ENCODE measurements around the gene G2E3. TPM values are rescaled to one million over a fixed set of nuclear protein-coding genes. Genes with fewer than 3 reads are reported as not detected.
A peak's percentile ranks its signal among the peaks of the same experiment; 100 is the strongest.

G2E3 gene
- total RNA-seq, 2 donors from 2014 or later = 4.2 to 4.5 TPM

DNA sequence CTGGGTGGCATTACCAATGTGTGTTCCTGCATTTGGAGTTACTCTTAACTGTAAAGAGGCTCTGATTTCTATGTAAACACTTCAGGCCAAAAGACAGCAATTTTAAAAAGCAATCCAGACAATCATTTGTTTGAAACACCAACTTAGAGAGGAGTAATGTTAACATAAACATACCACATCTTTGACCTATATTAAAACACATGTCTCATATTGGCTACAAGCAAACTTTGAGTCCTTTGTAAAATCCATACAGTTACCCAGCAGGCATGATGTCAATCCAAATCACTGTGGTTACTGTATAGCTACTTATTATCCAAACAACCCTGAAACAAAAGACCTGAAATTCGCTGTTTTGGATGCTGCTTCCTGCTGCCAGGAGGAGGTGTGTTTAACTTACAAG is 7.5 kb upstream of the G2E3 start:
- no peaks in the 10 kb centered on the region for H3K4me1 ChIP-seq
- H3K4me3 ChIP-seq = no peak overlapping the region
- no peak overlapping the region for H3K27ac ChIP-seq
- no peak for DNase-seq (ENCODE audit: low spot score)
- TF ChIP-seq, protein P1, sequence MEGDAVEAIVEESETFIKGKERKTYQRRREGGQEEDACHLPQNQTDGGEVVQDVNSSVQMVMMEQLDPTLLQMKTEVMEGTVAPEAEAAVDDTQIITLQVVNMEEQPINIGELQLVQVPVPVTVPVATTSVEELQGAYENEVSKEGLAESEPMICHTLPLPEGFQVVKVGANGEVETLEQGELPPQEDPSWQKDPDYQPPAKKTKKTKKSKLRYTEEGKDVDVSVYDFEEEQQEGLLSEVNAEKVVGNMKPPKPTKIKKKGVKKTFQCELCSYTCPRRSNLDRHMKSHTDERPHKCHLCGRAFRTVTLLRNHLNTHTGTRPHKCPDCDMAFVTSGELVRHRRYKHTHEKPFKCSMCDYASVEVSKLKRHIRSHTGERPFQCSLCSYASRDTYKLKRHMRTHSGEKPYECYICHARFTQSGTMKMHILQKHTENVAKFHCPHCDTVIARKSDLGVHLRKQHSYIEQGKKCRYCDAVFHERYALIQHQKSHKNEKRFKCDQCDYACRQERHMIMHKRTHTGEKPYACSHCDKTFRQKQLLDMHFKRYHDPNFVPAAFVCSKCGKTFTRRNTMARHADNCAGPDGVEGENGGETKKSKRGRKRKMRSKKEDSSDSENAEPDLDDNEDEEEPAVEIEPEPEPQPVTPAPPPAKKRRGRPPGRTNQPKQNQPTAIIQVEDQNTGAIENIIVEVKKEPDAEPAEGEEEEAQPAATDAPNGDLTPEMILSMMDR (IDR thresholded peaks at IDR 0.05) = no peak
- H3K36me3 ChIP-seq = no peaks in the 10 kb centered on the region
- H3K27me3 ChIP-seq = no peaks in the 10 kb centered on the region
- no peaks in the 10 kb centered on the region for H3K9me3 ChIP-seq

DNA sequence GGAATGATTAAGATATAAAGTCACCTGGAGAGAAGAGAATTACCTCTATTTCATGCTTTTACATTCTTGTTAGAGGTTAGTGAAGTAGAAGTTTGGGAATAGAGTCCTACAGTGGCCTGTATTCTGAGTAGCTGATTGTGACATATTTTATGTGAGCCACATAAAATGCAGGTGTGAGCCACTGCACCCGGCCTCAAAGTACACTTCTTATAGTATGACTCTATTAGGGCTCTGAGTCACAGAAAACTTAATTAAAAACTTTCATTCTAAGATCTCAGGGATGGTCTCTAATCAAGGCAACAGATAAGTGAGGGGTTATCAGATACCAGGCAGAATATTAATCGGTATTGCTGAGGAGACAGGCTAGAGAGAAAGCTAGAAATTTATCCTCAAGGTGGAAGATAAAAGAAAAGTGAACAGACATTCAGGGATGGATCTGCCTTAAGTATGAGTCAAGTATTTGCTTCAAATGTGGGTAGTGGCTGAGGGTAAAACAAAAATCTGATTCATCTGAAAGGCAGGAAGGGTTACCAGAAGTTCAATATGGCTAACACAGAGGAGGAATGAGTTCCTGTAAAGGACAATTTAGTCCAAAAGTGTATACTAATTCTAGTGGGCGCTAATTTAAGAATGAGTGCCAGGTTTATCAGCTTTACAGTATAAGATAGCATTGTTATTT is 5.5 kb upstream of the G2E3 start:
- H3K27me3 ChIP-seq = no peaks in the 10 kb centered on the region
- no peaks in the 10 kb centered on the region for H3K4me1 ChIP-seq
- no peaks in the 10 kb centered on the region for H3K9me3 ChIP-seq
- no peaks in the 10 kb centered on the region for H3K36me3 ChIP-seq
- no peak overlapping the region for H3K27ac ChIP-seq
- DNase-seq (ENCODE audit: low spot score) = no peak
- TF ChIP-seq, protein P1 (IDR thresholded peaks at IDR 0.05) = no peak
- no peak overlapping the region for H3K4me3 ChIP-seq

DNA sequence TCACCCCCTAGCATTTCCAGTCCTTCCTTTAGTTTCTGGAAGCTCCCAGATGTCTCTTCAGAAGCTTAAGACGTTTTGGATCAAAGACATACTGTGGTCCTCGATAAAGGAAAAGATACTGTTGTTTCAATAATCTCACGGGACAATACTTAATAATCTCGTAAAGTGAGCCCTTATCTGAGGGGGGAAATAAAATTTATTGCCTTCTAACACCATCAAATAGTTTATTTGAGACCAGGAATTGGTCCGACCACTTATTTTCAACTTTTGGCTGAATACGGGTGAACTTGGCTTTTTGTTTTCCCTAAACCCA is 640 bp upstream of the G2E3 start:
- DNase-seq (ENCODE audit: low spot score) = no peak
- H3K9me3 ChIP-seq = no peaks in the 10 kb centered on the region
- H3K4me3 ChIP-seq = peak overlapping the region; percentile 73 to 78
- no peaks in the 10 kb centered on the region for H3K27me3 ChIP-seq
- H3K36me3 ChIP-seq = no peaks in the 10 kb centered on the region
- H3K4me1 ChIP-seq = peaks cover 0 to 18% of the 10 kb centered on the region in 2 donors
- H3K27ac ChIP-seq = peak overlapping the region; percentile 50 to 78
- TF ChIP-seq, protein P1 (IDR thresholded peaks at IDR 0.05) = no peak

DNA sequence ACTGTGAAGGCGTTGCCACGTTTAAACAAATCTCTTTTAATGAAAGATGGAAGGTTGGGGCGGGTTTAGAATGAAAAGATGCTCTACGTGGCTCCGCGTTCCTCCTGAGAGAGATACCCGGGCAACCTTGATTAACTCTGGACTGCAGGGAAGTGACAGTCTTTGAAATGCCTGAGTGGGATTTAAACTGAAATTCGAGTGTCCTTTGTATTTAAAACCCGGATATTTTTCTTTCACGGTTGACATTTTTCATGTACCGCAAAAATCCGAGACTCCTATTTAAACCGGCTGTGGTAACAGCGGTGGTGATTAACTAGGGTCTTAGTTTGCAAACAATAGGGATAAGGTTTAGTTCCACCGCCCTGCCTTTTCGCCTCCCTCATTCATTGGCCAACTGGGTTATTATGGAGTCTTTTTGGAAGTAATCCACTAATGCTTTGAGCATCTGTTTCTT is 707 bp downstream of the G2E3 start:
- Histone ChIP-seq H3K27ac (peak overlapping the region; percentile 50 to 78), H3K4me1 (peaks cover 0 to 18% of the 10 kb centered on the region in 2 donors), H3K36me3 (no peaks in the 10 kb centered on the region), H3K9me3 (no peaks in the 10 kb centered on the region), H3K27me3 (no peaks in the 10 kb centered on the region), H3K4me3 (peak overlapping the region; percentile 73 to 78)
- TF ChIP-seq, protein P1 (IDR thresholded peaks at IDR 0.05) = no peak
- no peak for DNase-seq (ENCODE audit: low spot score)

DNA sequence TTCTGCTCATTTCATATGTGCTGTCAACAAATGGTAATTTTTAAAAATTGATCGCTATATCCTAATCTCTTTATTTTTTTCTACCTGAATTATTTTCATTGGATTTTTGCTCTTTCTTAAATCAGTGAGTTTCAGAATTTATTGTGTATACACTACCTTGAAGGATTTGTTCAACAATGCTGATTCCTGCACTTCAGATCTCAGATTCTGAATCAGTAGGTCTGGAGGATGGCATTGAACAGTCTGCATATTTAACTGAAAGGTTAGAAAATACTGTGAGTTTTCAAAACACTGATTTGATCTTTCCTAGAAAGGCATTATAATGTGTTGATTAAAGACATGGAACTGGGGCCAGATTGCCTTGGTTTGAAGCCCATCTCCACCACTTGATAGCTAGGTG is 1.6 kb downstream of the G2E3 start:
- H3K36me3 ChIP-seq = no peaks in the 10 kb centered on the region
- DNase-seq (ENCODE audit: low spot score) = no peak
- TF ChIP-seq, protein P1 (IDR thresholded peaks at IDR 0.05) = no peak
- no peak overlapping the region for H3K4me3 ChIP-seq
- no peaks in the 10 kb centered on the region for H3K27me3 ChIP-seq
- H3K27ac ChIP-seq = no peak overlapping the region
- peaks cover 0 to 18% of the 10 kb centered on the region in 2 donors for H3K4me1 ChIP-seq
- no peaks in the 10 kb centered on the region for H3K9me3 ChIP-seq

All from right atrium auricular region (tissue), 2 donors.